Measurements from ENCODE around the gene PCDHB2. TPM values are rescaled to one million over a fixed set of nuclear protein-coding genes. Genes with fewer than 3 reads are reported as not detected.
A peak's percentile ranks its signal among the peaks of the same experiment; 100 is the strongest.
"Not testable (repeated sequence)": the region's sequence is repeated elsewhere in the genome, so short reads cannot be mapped to it uniquely, and the experiment has no call there.

PCDHB2 gene
- total RNA-seq = 1.3 and 2.2 TPM in 2 replicates

DNA sequence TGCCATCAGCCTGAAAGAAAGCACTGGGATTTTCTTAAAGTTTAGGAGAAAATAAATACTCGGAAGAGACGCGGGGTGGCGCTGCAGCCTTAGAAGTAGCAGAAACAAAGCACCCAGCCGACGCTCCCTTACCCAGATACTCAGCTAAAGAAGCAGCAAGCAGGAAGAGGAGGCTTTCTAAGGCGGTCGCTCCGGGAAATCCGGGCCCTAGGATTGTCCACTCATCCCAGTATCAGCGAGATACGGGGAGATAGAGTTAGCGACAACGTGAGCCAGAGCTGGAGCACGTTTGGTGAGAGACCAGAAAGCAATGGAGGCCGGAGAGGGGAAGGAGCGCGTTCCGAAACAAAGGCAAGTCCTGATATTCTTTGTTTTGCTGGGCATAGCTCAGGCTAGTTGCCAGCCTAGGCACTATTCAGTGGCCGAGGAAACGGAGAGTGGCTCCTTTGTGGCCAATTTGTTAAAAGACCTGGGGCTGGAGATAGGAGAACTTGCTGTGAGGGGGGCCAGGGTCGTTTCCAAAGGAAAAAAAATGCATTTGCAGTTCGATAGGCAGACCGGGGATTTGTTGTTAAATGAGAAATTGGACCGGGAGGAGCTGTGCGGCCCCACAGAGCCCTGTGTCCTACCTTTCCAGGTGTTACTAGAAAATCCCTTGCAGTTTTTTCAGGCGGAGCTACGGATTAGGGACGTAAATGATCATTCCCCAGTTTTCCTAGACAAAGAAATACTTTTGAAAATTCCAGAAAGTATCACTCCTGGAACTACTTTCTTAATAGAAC lies at the start of gene PCDHB2:
Gene PCDHB2, plus strand, starts transcription at position 135 of the 782 bp plus-strand sequence. Its CDS starts 176 bp downstream, at position 311.
- DNase-seq (ENCODE audit: low read depth in 2 of 2) = peak; percentile 32

DNA sequence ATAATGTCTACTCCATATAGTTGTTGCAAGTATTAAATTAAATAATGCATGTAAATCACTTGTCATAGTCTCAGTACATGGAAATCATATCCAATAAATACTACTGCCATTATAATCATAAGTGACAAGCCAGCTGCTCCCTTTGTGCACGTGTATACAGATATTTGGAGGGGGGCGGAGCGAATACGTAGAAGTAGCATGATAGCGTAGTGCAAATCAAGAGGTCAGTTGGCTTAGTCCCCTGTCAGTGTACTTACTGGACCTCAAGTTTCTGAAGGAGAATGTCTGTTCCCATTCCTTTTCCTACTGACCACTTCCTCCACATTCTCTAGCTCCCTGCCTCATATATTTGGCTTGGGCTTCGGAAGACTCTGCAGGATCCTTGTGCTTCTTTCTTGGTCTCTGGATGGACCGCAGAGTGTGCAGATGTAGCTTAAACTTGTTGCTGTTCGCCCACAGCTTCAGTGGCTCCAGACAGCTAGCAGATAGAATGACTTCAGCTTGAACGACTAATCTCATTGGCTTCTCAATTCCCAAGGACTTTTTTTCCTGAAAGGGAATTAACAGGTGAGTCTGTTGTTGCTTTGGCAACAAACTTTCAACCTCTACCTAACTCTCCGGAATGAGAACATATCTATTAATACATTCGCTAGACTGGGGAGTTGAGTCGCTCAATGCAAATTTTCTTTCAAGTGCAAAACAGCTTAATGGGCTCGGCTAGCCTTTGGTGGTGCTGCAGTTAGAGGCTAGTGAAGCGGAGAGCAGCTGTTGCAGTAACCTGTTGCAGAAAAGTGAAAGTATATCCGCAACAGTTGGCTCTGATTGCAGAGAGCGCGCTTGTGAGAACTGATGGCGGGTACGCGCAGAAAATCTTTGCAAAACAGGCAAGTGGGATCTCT lies 43.5 kb upstream of the PCDHB2 start, which contains the start of gene PCDHB1:
Gene PCDHB1, plus strand, starts transcription at position 753 of the 899 bp plus-strand sequence. Its CDS starts 97 bp downstream, at position 850.
- no peak for DNase-seq (ENCODE audit: low read depth in 2 of 2)

DNA sequence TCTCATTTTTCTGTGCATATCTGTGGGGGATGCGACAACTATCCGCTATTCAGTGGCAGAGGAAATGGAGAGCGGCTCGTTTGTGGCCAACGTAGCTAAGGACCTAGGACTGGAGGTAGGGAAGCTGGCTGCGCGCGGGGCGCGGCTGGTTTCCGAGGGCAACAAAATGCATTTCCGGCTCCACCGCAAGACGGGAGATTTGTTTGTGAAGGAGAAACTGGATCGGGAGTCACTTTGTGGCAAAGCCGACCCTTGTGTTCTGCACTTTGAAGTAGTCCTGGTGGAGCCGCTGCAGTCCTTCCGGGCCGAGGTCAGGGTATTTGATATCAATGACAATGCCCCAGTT lies 42.9 kb upstream of the PCDHB2 start:
- no peak for DNase-seq (ENCODE audit: low read depth in 2 of 2)

DNA sequence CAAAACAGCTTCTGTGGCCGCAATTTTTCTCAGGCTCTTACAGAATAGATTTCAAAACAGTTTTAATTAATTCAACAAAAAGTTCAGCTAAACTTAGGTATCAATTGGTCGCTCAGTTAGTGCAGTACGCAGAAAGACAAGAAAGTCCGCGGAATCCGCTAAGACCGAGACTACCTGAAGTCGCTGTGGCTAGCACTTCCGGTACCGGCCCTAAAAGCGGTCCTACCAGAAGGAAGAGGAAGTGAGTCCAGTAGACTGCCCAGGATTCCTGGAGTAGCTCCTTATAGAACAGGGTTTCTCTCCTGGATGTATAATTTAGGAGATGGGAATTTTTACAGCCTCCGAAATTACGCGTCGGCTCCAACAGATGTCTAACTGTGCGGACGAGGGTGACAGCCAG lies 16.6 kb upstream of the PCDHB2 start:
- no peak for DNase-seq (ENCODE audit: low read depth in 2 of 2)

DNA sequence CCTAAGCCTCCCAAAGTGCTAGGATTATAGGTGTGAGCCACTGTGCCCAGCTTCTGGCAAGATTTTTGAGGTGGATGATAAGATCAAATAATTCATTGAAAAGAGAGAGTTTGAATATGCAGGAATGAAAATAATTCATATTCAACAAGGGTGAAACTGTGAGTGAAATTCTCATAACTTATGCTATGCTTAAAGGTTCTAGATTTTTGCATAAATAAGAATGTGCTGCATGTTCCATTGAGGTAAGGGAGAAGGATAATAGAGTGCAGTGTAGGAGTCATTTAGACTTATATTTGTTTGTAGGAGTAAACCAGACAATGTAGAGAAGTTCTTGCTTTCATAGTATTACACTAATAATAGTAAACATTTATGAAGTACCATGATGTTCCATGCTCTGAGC lies 12.2 kb upstream of the PCDHB2 start:
- DNase-seq (ENCODE audit: low read depth in 2 of 2) = no peak

DNA sequence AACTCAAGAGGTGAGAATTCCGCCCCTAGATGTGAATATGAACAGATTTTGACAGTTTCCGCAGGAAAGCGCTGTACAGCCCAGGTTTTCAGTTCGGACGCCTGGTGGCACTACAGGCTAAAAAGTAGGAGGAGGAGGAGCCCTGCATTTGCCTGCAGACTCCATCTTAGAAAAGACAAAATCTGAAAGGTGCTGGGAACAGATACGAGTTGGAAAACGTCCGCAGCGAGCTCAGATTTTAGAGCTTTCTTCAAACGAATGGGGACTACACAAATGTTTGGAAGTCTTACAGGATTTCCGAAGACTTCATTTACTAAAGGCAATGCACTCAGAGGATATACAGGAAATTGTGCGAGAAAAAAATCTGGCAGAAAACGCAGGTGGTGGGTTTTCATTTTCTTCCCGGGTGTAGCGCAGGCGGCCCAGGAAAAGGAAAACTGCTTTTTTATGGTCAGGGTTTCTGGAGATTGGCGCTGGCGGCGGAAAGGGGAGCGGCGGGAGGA lies 9.9 kb upstream of the PCDHB2 start:
- DNase-seq (ENCODE audit: low read depth in 2 of 2) = peak; percentile 45 to 60

DNA sequence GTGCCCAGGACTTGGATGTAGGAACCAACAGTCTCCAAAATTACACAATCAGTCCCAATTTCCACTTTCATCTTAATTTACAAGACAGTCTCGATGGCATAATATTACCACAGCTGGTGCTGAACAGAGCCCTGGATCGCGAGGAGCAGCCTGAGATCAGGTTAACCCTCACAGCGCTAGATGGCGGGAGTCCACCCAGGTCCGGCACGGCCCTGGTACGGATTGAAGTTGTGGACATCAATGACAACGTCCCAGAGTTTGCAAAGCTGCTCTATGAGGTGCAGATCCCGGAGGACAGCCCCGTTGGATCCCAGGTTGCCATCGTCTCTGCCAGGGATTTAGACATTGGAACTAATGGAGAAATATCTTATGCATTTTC lies 837 bp downstream of the PCDHB2 start:
- no peak for DNase-seq (ENCODE audit: low read depth in 2 of 2)

DNA sequence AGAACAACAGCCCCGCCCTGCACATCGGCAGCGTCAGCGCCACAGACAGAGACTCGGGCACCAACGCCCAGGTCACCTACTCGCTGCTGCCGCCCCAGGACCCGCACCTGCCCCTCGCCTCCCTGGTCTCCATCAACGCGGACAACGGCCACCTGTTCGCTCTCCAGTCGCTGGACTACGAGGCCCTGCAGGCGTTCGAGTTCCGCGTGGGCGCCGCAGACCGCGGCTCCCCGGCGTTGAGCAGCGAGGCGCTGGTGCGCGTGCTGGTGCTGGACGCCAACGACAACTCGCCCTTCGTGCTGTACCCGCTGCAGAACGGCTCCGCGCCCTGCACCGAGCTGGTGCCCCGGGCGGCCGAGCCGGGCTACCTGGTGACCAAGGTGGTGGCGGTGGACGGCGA lies 1.8 kb downstream of the PCDHB2 start:
- DNase-seq (ENCODE audit: low read depth in 2 of 2) = not testable (repeated sequence)

DNA sequence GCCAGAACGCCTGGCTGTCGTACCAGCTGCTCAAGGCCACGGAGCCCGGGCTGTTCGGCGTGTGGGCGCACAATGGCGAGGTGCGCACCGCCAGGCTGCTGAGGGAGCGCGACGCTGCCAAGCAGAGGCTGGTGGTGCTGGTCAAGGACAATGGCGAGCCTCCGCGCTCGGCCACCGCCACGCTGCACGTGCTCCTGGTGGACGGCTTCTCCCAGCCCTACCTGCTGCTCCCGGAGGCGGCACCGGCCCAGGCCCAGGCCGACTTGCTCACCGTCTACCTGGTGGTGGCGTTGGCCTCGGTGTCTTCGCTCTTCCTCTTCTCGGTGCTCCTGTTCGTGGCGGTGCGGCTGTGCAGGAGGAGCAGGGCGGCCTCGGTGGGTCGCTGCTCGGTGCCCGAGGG lies 2.2 kb downstream of the PCDHB2 start:
- DNase-seq (ENCODE audit: low read depth in 2 of 2) = not testable (repeated sequence)

DNA sequence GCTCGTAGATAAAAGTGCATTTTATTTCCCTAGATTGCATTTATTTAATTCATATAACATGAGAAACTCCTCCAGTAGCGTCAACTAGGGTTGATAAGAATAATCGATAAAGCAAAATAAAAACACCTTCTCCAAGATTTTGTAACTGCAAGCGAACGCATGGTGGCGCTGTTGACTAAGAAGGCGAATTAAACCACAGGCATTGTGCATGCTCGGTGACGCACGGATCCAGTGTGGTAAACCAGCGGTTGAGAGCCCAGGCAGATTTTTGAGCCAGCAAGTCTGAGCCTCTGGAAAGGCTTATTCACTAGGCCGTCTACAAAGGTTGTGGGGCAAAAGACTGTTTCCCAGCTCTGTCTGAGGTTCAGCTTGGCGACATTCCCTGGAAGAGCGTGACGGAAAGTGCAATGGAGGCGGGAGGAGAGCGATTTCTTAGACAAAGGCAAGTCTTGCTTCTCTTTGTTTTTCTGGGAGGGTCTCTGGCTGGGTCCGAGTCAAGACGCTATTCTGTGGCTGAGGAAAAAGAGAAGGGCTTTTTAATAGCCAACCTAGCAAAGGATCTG lies 5.9 kb downstream of the PCDHB2 start, which contains the start of gene PCDHB3:
Gene PCDHB3, plus strand, starts transcription at position 231 of the 563 bp plus-strand sequence. Its CDS starts 177 bp downstream, at position 408.
- DNase-seq (ENCODE audit: low read depth in 2 of 2) = peak; percentile 17 to 35

DNA sequence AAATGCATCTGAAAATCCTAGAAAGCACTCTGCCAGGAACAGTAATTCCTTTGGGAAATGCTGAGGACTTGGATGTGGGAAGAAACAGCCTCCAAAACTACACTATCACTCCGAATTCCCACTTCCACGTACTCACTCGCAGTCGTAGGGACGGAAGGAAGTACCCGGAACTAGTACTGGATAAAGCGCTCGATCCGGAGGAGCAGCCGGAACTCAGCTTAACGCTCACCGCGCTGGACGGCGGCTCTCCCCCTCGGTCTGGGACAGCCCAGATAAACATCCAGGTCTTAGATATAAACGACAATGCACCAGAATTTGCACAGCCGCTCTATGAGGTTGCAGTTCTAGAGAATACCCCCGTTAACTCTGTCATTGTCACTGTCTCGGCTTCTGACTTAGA lies 6.6 kb downstream of the PCDHB2 start:
- DNase-seq (ENCODE audit: low read depth in 2 of 2) = no peak

DNA sequence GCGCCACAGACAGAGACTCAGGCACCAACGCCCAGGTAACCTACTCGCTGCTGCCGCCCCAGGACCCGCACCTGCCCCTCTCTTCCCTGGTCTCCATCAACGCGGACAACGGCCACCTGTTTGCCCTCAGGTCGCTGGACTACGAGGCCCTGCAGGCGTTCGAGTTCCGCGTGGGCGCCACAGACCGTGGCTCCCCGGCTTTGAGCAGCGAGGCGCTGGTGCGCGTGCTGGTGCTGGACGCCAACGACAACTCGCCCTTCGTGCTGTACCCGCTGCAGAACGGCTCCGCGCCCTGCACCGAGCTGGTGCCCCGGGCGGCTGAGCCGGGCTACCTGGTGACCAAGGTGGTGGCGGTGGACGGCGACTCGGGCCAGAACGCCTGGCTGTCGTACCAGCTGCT lies 7.7 kb downstream of the PCDHB2 start:
- DNase-seq (ENCODE audit: low read depth in 2 of 2) = not testable (repeated sequence)

DNA sequence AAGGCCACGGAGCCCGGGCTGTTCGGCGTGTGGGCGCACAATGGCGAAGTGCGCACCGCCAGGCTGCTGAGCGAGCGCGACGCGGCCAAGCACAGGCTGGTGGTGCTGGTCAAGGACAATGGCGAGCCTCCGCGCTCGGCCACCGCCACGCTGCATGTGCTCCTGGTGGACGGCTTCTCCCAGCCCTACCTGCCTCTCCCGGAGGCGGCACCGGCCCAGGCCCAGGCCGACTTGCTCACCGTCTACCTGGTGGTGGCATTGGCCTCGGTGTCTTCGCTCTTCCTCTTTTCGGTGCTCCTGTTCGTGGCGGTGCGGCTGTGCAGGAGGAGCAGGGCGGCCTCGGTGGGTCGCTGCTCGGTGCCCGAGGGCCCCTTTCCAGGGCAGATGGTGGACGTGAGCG lies 8.1 kb downstream of the PCDHB2 start:
- DNase-seq (ENCODE audit: low read depth in 2 of 2) = not testable (repeated sequence)

DNA sequence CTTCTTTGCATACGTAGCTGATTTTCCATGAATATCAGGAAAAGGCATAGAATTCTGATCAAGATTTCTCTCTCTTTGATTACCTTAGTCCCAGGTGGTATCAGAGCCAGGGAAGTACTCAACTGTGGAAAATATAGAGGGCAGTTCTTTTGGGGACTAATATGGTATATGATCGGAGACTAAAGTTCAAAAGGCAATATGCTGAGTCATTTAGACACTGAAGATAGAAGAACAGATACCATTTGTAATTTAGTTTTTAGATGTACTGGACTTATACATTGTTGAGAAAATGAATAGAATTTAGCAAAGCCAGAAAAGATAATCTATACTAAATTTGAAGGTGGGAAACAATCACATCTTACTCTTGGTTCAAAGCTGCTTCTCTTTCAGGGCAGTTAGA lies 10.9 kb downstream of the PCDHB2 start:
- DNase-seq (ENCODE audit: low read depth in 2 of 2) = no peak

DNA sequence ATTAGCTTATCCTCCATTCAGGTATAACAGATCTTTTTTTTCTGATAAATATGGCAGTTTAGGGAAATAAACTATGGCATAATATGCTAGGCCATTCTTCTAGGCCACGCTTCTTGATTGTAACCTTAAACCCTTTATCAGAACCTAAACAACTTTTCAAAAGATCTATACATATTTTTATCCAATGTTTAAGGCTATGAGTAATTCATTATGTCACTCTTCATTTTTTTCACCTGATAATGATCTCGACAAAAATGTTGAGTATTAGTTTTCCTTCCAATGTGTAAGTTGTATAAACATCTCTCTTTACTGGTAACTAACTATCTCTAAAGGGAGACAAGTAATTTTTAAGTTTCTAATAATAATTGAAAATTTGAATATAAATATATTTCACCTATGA lies 24.8 kb downstream of the PCDHB2 start:
- DNase-seq (ENCODE audit: low read depth in 2 of 2) = no peak

DNA sequence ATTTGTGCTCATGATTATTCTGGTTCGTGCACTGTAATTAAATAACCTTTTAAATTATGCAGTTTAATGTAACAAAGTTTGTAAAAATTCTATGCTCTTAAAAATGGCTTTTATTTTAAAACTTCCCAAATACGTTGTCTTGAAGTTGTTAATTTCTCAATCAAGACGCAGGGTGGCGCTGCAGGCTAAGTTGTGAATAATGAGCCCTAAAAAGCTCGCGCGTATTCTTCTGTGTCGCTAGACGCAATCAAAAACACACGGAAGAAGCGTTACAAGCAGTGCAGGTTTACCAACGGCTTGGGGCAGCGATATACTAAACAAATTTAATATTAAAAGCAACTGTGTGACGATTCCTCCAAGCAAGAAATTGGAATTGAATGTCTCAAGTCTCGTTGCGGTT lies 27.1 kb downstream of the PCDHB2 start, which contains the start of gene PCDHB4:
Gene PCDHB4, plus strand, starts transcription at position 256 of the 400 bp plus-strand sequence. CDS start 181 bp downstream, outside the sequence.
- DNase-seq (ENCODE audit: low read depth in 2 of 2) = peak; percentile 8 to 12

DNA sequence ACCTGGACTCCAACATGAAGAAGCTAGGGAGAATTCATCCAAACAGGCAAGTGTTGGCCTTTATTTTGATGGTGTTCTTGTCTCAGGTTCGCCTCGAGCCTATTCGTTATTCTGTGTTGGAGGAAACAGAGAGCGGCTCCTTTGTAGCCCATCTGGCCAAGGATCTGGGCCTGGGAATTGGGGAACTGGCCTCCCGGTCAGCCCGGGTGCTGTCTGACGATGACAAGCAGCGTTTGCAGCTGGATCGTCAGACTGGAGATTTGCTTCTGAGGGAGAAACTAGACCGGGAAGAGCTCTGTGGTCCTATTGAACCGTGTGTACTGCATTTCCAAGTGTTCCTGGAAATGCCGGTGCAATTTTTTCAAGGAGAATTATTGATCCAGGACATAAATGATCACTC lies 27.6 kb downstream of the PCDHB2 start:
- no peak for DNase-seq (ENCODE audit: low read depth in 2 of 2)

DNA sequence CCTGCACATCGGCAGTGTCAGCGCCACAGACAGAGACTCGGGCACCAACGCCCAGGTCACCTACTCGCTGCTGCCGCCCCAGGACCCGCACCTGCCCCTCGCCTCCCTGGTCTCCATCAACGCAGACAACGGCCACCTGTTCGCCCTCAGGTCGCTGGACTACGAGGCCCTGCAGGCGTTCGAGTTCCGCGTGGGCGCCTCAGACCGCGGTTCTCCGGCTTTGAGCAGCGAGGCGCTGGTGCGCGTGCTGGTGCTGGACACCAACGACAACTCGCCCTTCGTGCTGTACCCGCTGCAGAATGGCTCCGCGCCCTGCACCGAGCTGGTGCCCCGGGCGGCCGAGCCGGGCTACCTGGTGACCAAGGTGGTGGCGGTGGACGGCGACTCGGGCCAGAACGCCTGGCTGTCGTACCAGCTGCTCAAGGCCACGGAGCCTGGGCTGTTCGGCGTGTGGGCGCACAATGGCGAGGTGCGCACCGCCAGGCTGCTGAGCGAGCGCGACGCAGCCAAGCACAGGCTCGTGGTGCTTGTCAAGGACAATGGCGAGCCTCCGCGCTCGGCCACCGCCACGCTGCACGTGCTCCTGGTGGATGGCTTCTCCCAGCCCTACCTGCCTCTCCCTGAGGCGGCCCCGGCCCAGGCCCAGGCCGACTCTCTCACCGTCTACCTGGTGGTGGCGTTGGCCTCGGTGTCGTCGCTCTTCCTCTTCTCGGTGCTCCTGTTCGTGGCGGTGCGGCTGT lies 29.2 kb downstream of the PCDHB2 start:
- DNase-seq (ENCODE audit: low read depth in 2 of 2) = not testable (repeated sequence)

DNA sequence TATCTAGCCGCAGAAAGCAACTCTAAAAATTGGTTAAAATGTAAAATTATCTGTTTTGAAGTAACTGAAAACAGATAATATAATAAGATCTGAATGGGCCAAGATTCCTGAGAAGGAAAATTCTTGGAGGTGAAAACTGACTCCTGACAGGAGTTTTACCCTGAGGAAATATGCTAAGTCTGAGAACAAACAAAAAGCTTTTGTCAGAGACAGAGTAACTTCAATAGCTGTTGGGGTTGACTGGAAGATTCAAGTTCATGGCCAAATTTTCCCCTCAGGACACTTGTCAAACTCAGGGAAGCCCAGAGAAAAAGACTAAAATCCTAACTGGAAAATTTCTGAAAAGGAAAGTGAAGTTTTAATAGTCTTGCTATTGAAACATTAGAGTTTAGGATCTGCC lies 32.9 kb downstream of the PCDHB2 start:
- DNase-seq (ENCODE audit: low read depth in 2 of 2) = no peak

DNA sequence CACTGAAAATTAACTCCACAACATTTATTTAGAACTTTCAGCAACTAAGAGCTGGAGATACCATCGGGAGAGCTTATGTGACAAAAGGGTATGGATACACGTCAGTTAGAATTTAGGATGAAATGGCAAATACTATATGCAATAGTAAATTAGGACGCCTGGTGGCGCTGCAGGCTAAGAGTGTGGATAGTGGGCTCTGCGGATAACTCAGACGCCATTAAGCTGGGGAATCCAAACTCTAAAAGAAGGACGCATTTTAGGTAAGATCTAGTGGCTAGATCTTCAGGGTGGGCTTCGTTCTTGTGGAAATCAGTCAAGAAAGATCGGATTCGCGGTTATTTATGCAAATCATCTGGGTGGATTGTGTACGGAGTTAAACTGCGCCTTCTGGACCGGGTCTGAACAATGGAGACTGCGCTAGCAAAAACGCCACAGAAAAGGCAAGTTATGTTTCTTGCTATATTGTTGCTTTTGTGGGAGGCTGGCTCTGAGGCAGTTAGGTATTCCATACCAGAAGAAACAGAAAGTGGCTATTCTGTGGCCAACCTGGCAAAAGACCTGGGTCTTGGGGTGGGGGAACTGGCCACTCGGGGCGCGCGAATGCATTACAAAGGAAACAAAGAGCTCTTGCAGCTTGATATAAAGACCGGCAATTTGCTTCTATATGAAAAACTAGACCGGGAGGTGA lies 40.8 kb downstream of the PCDHB2 start, which contains the start of gene PCDHB5:
Gene PCDHB5, plus strand, starts transcription at position 177 of the 688 bp plus-strand sequence. Its CDS starts 229 bp downstream, at position 406.
- peak; percentile 8 to 28 for DNase-seq (ENCODE audit: low read depth in 2 of 2)
